GM12864 (cell line): Measurements from ENCODE around the gene UBE2L3.
"Not testable (repeated sequence)": the region's sequence is repeated elsewhere in the genome, so short reads cannot be mapped to it uniquely, and the experiment has no call there.

ENCODE experiments used
- DNase-seq: peaks from one replicate; pipeline ENCODE4 v3.0.0-alpha.2; 2011; ENCODE audit warnings: low read depth
- H3K4me3 ChIP-seq: 2 replicates; pipeline ENCODE4 v1.5.1; 2011; ENCODE audit warnings: mild to moderate bottlenecking, low read depth, low read length, control low read depth
- CTCF ChIP-seq: IDR thresholded peaks from 2 replicates; pipeline ENCODE4 v1.5.1; 2011; ENCODE audit warnings: low read depth, mild to moderate bottlenecking, moderate library complexity, low read length, control low read depth, inconsistent platforms; ENCODE audit errors: missing control alignments

Gene UBE2L3

GRCh38 chr22:21573293-21573734 is 5.8 kb downstream of the UBE2L3 start:
- no peak for DNase-seq
- no peak overlapping the region for H3K4me3 ChIP-seq
- no peak for TF ChIP-seq CTCF

- no peak for DNase-seq
- TF ChIP-seq CTCF: no peak
- H3K4me3 ChIP-seq: no peak overlapping the region
Measured at GRCh38 chr22:21573750-21574494, 6.4 kb downstream of the UBE2L3 start.

DNA sequence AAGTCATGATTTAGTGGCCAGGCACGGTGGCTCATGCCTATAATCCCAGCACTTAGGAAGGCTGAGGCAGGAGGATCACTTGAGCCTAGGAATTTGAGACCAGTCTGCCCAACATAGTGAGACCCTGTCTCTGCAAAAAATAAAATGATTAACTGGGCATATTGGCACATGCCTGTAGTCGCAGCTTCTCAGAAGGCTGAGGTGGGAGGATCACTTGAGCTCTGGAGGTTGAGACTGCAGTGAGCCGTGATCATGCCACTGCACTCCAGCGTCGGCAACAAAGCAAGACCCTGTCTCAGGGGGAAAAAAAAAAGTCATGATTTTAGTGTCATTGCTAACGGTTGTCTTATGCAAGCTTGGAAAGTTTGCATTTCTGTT is 11.9 kb downstream of the UBE2L3 start:
- TF ChIP-seq CTCF: no peak
- no peak for DNase-seq
- no peak overlapping the region for H3K4me3 ChIP-seq

DNA sequence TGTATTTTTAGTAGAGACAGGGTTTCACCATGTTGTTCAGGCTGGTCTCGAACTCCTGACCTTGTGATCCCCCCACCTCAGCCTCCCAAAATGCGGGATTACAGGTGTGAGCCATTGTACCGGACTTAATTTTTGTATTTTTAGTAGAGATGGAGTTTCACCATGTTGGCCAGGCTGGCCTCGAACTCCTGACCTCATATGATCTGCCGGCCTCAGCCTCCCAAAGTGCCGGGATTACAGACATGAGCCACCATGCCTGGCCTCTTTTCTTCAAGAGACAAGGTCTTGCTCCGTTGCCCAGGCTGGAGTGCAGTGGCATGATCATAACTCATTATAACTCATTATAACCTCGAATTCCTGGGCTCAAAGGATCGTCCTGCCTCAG is 13.1 kb downstream of the UBE2L3 start:
- not testable (repeated sequence) for DNase-seq, H3K4me3 ChIP-seq

DNA sequence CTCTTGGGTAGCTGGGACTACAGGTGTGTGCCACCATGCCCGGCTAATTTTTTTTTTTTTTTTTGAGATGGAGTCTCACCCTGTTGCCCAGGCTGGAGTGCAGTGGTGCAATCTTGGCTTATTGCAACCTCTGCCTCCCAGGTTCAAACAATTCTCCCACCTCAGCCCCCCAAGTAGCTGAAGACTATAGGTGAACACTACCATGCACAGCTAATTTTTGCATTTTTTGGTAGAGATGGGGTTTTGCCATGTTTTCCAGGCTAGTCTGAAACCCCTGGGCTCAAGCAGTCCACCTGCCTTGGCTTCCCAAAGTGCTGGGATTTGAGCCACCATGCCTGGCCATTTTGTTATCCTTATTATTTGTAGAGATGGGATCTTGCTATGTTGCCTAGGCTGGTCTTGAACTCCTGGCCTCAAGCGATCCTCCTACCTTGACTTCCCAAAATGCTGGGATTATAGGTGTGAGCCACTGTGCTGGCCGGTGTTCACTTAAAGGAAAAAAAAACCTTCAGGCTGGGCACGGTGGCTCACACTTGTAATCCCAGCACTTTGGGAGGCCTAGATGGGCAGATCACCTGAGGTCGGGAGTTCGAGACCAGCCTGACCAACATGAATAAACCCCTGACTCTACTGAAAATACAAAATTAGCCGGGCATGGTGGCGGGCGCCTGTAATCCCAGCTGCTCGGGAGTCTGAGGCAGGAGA is 13.6 kb downstream of the UBE2L3 start:
- not testable (repeated sequence) for H3K4me3 ChIP-seq, DNase-seq

DNA sequence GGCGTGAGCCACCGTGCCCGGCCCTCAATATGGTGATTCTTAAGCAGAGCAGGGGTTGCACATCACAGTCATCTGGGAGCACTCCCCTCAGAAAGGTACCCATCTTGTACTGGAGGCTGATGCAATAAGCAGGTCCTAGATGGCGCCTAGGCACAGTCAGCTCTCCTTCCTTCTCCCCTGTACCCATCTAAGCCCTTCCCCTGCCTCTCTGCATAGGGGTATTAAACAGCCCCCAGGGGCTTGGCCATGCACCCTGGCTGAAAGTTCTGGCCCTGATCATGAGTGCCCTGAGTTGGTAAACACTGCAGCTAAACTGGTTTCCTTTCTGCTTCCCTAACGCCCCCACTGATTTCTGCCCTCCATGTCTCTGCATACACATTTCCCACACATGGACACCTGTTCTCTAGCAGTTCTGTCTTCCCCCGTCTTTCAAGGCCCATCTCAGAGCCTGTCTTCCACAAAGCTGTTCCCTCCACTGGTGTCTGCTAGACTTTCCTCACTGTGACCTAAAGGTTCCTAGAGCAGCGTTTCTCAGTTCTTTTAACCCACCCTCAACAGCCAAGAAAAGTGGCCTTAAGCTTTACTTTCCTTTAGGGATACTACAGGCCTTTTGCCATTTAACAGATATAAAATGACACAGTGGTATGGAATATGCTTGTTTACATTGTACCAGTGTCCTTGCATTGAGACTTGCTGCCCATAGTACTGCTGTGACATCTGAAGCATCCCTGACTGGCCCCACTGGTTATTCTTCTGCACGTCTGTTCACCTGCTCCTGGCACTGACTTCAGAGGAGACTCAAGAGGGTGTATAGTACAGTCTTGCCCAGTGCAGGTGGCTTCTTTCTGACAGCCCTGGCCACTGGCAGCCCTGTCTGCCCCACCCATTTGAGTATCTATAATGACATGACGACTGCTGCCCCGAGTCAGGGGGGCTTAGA is 15.6 kb downstream of the UBE2L3 start:
- H3K4me3 ChIP-seq: no peak overlapping the region
- no peak for TF ChIP-seq CTCF
- no peak for DNase-seq

DNA sequence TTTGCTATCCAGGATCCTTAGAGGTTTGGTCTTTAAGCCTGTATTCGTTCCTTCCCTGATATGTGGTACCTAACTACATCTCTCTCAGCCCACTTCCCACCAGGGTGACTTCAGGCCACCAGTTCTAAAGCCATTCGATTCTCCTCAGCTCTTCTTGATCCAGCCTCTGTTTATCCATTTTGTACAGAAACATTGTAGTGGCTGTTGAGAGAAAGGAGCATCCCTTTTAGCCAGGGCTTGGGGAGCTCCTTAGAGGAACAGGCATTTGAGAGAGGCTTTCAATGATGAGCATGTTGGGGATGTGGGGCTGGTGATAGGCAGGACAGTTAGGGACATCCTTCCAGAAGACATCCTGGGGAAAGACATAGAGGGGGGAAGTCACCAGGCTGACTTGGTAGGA is 17.9 kb downstream of the UBE2L3 start:
- DNase-seq: no peak
- TF ChIP-seq CTCF: no peak
- H3K4me3 ChIP-seq: no peak overlapping the region
